Endothelial cell of umbilical vein (primary cell): ENCODE measurements around the gene DAAM1. TPM values are rescaled to one million over a fixed set of nuclear protein-coding genes. Genes with fewer than 3 reads are reported as not detected.

Experiments used
- BruUV-seq: library from RNA; stranded (reverse); fragments of 400-500 nt; replicated peaks from 2 replicates; lab custom pipeline; 2021; lab: Mats Ljungman, UMichigan
- CTCF ChIA-PET: fragments of 300-600, 350-600 bp; sonication (Branson Sonifier 250); formaldehyde crosslinking; loops from one replicate; lab custom pipeline; 2021; ENCODE audit warnings: antibody characterized with exemption, inconsistent platforms; lab: Charles Lee
- POLR2A ChIA-PET: fragments of 300-600, 350-600 bp; sonication (Branson Sonifier 250); formaldehyde crosslinking; loops from one replicate; lab custom pipeline; 2021; ENCODE audit warnings: antibody characterized with exemption, inconsistent platforms; lab: Charles Lee
- DNase-seq: peaks from one replicate; pipeline ENCODE4 v3.0.0-alpha.2; 2011; ENCODE audit warnings: low read depth, low spot score
- FAIRE-seq: peaks from 2 replicates; lab custom pipeline; 2011; peaks lifted over from hg19 to GRCh38; lab: Jason Lieb, UNC
- H2AFZ ChIP-seq: 2 replicates; pipeline ENCODE4 v1.6.0; 2012; ENCODE audit warnings: low read depth, low read length, control low read depth, inconsistent platforms
- H3K27ac ChIP-seq: 2 replicates; pipeline ENCODE4 v1.5.1; 2011; ENCODE audit warnings: low read depth, mild to moderate bottlenecking, control low read depth, low read length, moderate library complexity; ENCODE audit not compliant: insufficient read depth
- H3K27me3 ChIP-seq, 2 experiments: 2 replicates each; pipeline versions ENCODE4 v1.6.0 to v1.6.1; 2011; ENCODE audit warnings: low read length in 2 of 2, mixed read lengths in 1 of 2; ENCODE audit not compliant: control insufficient read depth in 2 of 2, insufficient read depth in 2 of 2
- H3K36me3 ChIP-seq, 2 experiments: 2 replicates in 1 of 2; 3 replicates in 1 of 2; pipeline ENCODE4 v1.5.1; 2011; ENCODE audit warnings: low read length in 2 of 2, mild to moderate bottlenecking in 1 of 2, moderate library complexity in 1 of 2; ENCODE audit not compliant: control insufficient read depth in 2 of 2, insufficient read depth in 2 of 2; ENCODE audit errors: extremely low read depth in 1 of 2
- H3K4me1 ChIP-seq: 3 replicates; pipeline ENCODE4 v1.5.1; 2011; ENCODE audit warnings: mild to moderate bottlenecking, low read length; ENCODE audit not compliant: control insufficient read depth, insufficient read depth; ENCODE audit errors: extremely low read depth
- H3K4me2 ChIP-seq: 2 replicates; pipeline ENCODE4 v1.6.1; 2011; ENCODE audit warnings: low read length, control low read depth, mixed read lengths; ENCODE audit not compliant: insufficient read depth
- H3K4me3 ChIP-seq, 3 experiments: fragments of 200-600 bp in 1 of 3; sonication (generic), shearing (Covaris generic) in 1 of 3; replicated peaks in 1 of 3; 2 replicates each; pipeline ENCODE4 v1.5.1; 2011 to 2016; ENCODE audit warnings: control low read depth in 3 of 3, low read length in 3 of 3, mild to moderate bottlenecking in 2 of 3, inconsistent platforms in 1 of 3, low read depth in 1 of 3, moderate library complexity in 1 of 3; ENCODE audit not compliant: insufficient read depth in 1 of 3
- H3K79me2 ChIP-seq: 2 replicates; pipeline ENCODE4 v1.6.0; 2012; ENCODE audit warnings: low read length, inconsistent platforms; ENCODE audit not compliant: control insufficient read depth, insufficient read depth
- H3K9ac ChIP-seq: replicated peaks from 2 replicates; pipeline ENCODE3; 2011; ENCODE audit warnings: low read length, control low read depth; ENCODE audit not compliant: insufficient read depth; ENCODE audit errors: extremely low read depth
- H3K9me1 ChIP-seq: replicated peaks from 3 replicates; pipeline ENCODE4 v1.6.0; 2011; ENCODE audit warnings: mild to moderate bottlenecking, low read length; ENCODE audit not compliant: control insufficient read depth, insufficient read depth; ENCODE audit errors: extremely low read depth
- H3K9me3 ChIP-seq: replicated peaks from 2 replicates; pipeline ENCODE4 v1.5.1; 2012; ENCODE audit warnings: low read length, inconsistent platforms; ENCODE audit not compliant: control insufficient read depth, insufficient read depth
- H4K20me1 ChIP-seq: replicated peaks from 2 replicates; pipeline ENCODE3; 2011; ENCODE audit warnings: mild to moderate bottlenecking, low read length; ENCODE audit not compliant: control insufficient read depth, insufficient read depth; ENCODE audit errors: extremely low read depth
- CTCF ChIP-seq, 2 donors: IDR thresholded peaks; 1 replicate in 1 of 2; 2 replicates in 1 of 2; pipeline ENCODE4 v1.5.1; 2011; ENCODE audit warnings: low read length in 2 of 2, mild to moderate bottlenecking in 2 of 2, moderate library complexity in 2 of 2, control low read depth in 1 of 2, inconsistent platforms in 1 of 2, low read depth in 1 of 2; ENCODE audit not compliant: insufficient read depth in 1 of 2; ENCODE audit errors: extremely low read depth in 1 of 2
- EZH2 ChIP-seq: IDR thresholded peaks from 2 replicates; pipeline ENCODE4 v1.6.1; 2012; ENCODE audit warnings: borderline replicate concordance, low read depth, mild to moderate bottlenecking, moderate library complexity, low read length, inconsistent platforms; ENCODE audit not compliant: severe bottlenecking
- FOS ChIP-seq: IDR thresholded peaks from 2 replicates; pipeline ENCODE4 v1.6.1; 2011; ENCODE audit warnings: mild to moderate bottlenecking, low read length, moderate library complexity, borderline replicate concordance; ENCODE audit not compliant: insufficient read depth
- GATA2 ChIP-seq: IDR thresholded peaks from 2 replicates; pipeline ENCODE4 v1.7.0; 2011; ENCODE audit warnings: low read depth, mild to moderate bottlenecking, moderate library complexity, mixed read lengths, low read length; ENCODE audit not compliant: insufficient read length, insufficient read depth
- JUN ChIP-seq: IDR thresholded peaks from 2 replicates; pipeline ENCODE4 v1.6.1; 2011; ENCODE audit warnings: borderline replicate concordance, low read depth; ENCODE audit not compliant: insufficient read length, insufficient read depth
- MAX ChIP-seq: IDR thresholded peaks from 2 replicates; pipeline ENCODE4 v1.6.1; 2011; ENCODE audit not compliant: insufficient read depth, insufficient read length
- MYC ChIP-seq: IDR thresholded peaks from one replicate; pipeline ENCODE4 v1.6.1; 2011; ENCODE audit warnings: mild to moderate bottlenecking, low read depth, low read length
- POLR2A ChIP-seq: IDR thresholded peaks from 2 replicates; pipeline ENCODE4 v1.6.1; 2012; ENCODE audit warnings: low read depth, mild to moderate bottlenecking, control low read depth, low read length
- POLR2AphosphoS5 ChIP-seq: IDR thresholded peaks from 2 replicates; pipeline ENCODE4 v1.6.1; 2012; ENCODE audit warnings: low read depth, mild to moderate bottlenecking, control low read depth, low read length, moderate library complexity; ENCODE audit not compliant: insufficient read depth
- dilution Hi-C: fragments of 300-500 bp; cut with MboI; formaldehyde crosslinking; loops from one replicate; pipeline ENCODE4 v1.15.0; 2019; ENCODE audit warnings: low sequenced_read_pairs; ENCODE audit not compliant: extremely low pct_ligation_motif_present
- intact Hi-C: fragments of 100-400 bp; cut with micrococcal nuclease; formaldehyde crosslinking; loops from one replicate; pipeline ENCODE4 v1.10.0; 2022
- polyA plus RNA-seq, 4 experiments: library from polyadenylated mRNA; depleted of rRNA in 3 of 4; stranded (reverse) in 3 of 4; unstranded in 1 of 4; fragments of >200 nt; gene quantifications; 2 replicates each; pipeline versions ENCODE4 v1.2.1 to v1.2.3, GENCODE V29; 2011 to 2012; ENCODE audit warnings: missing spikeins in 1 of 4
- total RNA-seq: library from RNA; stranded (reverse); gene quantifications from 2 replicates; pipeline ENCODE4 v1.2.3, GENCODE V29; 2021

DAAM1 gene
- total and polyA plus RNA-seq, 2 donors (not counting 3 experiments of a cell fraction or from before 2014, with no cell fraction given): 10.2 to 25.3 TPM

- peaks cover 59% of the 10 kb centered on the region for H3K4me1 ChIP-seq
- dilution Hi-C loops: no loop called here
- CTCF ChIA-PET: interaction anchor here (0.6 to 2.9 kb wide), 16 partner anchors 8 to 138 kb away, joined by 3 to 14 read pairs (median 5); no protein-coding TSS in a partner anchor
- TF ChIP-seq EZH2 (no peak), MAX (no peak), GATA2 (no peak), CTCF (IDR thresholded peaks at IDR 0.05; ENCODE audit: extremely low read depth in 1 of 2, insufficient read depth in 1 of 2, low read depth in 1 of 2, low read length in 2 of 2) (no peak), POLR2AphosphoS5 (no peak), MYC (no peak), JUN (no peak), FOS (no peak), POLR2A (no peak)
- H2AFZ ChIP-seq: no peak overlapping the region
- DNase-seq: peak; percentile 49
- no peaks in the 10 kb centered on the region for H3K79me2 ChIP-seq
- H3K27me3 ChIP-seq: no peaks in the 10 kb centered on the region
- no peak for FAIRE-seq
- H4K20me1 ChIP-seq: no peaks in the 10 kb centered on the region
- peak overlapping the region; percentile 77 for H3K4me2 ChIP-seq
- intact Hi-C loops: loop anchor here (1.0 kb wide), 1 partner anchor 100 kb away; no protein-coding TSS in a partner anchor
- no peaks in the 10 kb centered on the region for H3K9me1 ChIP-seq
- H3K36me3 ChIP-seq: no peaks in the 10 kb centered on the region
- H3K27ac ChIP-seq: peak overlapping the region; percentile 89
- H3K9me3 ChIP-seq: no peaks in the 10 kb centered on the region
- no TSS peak for BruUV-seq
- H3K9ac ChIP-seq: peak overlapping the region; percentile 39
- POLR2A ChIA-PET: interaction anchor here (1.0 kb wide), 1 partner anchor 15 kb away, joined by 4 read pairs; no protein-coding TSS in a partner anchor
- no peak overlapping the region for H3K4me3 ChIP-seq
These were observed 117.5 kb downstream of the DAAM1 start for GRCh38 chr14:59305836-59306555.
